ENCODE data around the gene CERS1. TPM values are rescaled to one million over a fixed set of nuclear protein-coding genes. Genes with fewer than 3 reads are reported as not detected.
A peak's percentile ranks its signal among the peaks of the same experiment; 100 is the strongest.

The CERS1 gene
- total RNA-seq, 1 donor from 2014 or later = 10.2 TPM

DNA sequence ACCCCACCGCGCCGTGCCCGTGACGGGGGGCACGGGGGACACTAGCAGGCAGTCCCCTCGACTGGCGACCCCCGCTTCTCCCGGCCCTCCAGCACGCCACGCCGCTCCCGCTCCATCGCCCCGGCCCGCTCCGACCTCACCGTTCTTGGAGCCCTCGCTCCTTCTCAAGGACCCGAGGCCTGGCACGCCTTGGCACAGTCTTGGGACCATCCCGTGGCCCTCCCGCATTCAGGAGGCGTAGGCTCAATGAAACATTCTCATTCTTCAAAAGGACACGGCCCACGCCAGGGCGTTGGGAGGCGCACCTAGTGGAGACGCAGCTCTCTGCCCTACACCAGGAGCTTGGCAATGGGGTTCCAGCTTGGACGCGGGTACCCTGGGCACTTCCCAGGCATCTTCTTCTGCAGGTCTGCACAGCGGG, 473 bp upstream of the CERS1 start:
- H3K4me3 Mint-ChIP-seq (ENCODE audit: unreplicated experiment) = peak overlapping the region; percentile 79
- no peak overlapping the region for H3K27ac Mint-ChIP-seq (ENCODE audit: unreplicated experiment)
- H3K9me3 Mint-ChIP-seq (ENCODE audit: low read depth) = no peaks in the 10 kb centered on the region
- TF ChIP-seq, protein P1, sequence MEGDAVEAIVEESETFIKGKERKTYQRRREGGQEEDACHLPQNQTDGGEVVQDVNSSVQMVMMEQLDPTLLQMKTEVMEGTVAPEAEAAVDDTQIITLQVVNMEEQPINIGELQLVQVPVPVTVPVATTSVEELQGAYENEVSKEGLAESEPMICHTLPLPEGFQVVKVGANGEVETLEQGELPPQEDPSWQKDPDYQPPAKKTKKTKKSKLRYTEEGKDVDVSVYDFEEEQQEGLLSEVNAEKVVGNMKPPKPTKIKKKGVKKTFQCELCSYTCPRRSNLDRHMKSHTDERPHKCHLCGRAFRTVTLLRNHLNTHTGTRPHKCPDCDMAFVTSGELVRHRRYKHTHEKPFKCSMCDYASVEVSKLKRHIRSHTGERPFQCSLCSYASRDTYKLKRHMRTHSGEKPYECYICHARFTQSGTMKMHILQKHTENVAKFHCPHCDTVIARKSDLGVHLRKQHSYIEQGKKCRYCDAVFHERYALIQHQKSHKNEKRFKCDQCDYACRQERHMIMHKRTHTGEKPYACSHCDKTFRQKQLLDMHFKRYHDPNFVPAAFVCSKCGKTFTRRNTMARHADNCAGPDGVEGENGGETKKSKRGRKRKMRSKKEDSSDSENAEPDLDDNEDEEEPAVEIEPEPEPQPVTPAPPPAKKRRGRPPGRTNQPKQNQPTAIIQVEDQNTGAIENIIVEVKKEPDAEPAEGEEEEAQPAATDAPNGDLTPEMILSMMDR (IDR thresholded peaks at IDR 0.05) = peak; percentile 19
- DNase-seq (ENCODE audit: low spot score) = no peak
- H3K4me1 Mint-ChIP-seq (ENCODE audit: low read depth) = peaks cover 3% of the 10 kb centered on the region
- no peaks in the 10 kb centered on the region for H3K27me3 Mint-ChIP-seq (ENCODE audit: low read depth)
- peaks cover 2% of the 10 kb centered on the region for H3K36me3 Mint-ChIP-seq (ENCODE audit: low read depth)

DNA sequence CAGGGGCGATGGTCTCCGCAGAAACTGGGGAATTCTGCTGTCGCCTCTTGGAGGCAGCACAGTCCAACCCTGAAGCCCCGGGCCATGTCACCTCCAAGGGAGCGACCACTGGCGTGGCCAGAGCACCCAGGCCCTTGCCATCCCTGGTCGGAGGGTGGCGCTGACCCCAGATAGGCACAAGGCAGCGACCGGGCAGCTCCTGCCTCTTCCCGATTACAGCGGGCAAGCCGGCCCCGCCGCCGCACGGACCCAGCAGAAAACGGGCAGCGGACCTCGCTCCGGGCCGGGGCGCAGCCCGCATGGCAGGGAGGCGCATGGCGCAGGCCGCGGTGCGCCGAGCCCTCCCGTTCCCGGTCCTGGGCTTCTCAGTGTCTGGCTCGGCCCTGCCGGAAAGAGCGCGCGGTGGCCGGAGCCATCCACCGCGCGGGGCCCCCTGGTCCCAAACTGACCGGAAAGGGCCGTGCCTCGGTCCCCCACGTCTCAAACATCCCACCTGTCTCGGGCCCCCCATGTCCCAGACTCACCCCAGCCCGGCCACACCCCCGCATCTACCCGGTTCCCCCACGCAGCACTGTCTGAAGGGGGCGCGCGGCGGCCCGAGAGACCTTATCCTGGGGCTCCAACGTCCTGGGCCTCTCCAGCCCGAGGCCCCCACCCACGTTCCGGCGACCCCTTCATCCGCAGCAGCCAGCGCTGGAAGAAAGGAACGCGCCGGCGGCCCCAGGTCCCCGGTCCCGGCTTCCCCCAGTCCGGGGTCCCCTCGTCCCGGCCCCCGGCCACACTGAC, 727 bp downstream of the CERS1 start:
- TF ChIP-seq, protein P1 (IDR thresholded peaks at IDR 0.05) = peak; percentile 79
- peaks cover 3% of the 10 kb centered on the region for H3K4me1 Mint-ChIP-seq (ENCODE audit: low read depth)
- H3K36me3 Mint-ChIP-seq (ENCODE audit: low read depth) = no peaks in the 10 kb centered on the region
- H3K27ac Mint-ChIP-seq (ENCODE audit: unreplicated experiment) = no peak overlapping the region
- H3K27me3 Mint-ChIP-seq (ENCODE audit: low read depth) = no peaks in the 10 kb centered on the region
- no peak for DNase-seq (ENCODE audit: low spot score)
- H3K4me3 Mint-ChIP-seq (ENCODE audit: unreplicated experiment) = peak overlapping the region; percentile 84
- H3K9me3 Mint-ChIP-seq (ENCODE audit: low read depth) = no peaks in the 10 kb centered on the region

DNA sequence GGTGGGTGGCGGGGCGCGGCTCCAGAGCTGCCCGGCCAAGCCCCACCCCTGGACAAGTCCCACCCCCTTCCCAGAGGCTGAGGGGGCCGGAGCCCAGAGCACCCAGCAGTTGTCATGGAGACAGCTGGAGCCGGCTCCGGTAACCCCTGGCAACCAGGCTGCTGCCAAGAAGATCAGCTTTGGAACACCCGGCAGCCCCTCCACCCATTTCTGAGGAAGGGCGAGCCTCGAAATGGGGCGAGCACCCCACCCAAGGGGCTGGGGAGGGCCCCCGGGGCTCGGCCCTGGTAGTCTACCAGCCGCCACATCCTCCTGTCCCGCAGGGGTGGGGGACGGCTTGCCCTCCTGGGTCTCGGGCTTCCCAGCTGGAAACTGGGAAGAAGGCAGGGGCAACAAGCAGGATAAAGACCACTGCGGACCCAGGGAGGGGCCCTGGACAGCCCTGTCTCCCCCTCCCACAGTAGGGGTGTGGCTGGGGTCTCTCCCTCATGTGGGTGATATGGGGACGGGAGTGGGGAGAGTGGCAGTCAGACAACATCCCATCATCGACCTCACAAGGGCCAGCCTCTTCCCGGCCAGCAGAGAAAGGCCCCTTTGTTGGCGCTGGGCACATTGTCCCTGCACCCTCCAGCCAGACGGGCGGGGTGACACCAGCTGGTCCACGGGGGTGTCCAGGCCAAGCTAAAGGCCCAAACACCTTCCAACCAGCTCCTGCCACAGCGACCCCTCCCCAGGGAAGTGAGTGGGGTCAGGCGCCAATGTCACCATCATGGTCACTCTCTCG, 1.5 kb downstream of the CERS1 start:
- Mint-ChIP-seq H3K4me3 (ENCODE audit: unreplicated experiment) (peak overlapping the region; percentile 63), H3K9me3 (ENCODE audit: low read depth) (no peaks in the 10 kb centered on the region), H3K4me1 (ENCODE audit: low read depth) (peaks cover 3% of the 10 kb centered on the region), H3K27me3 (ENCODE audit: low read depth) (no peaks in the 10 kb centered on the region), H3K36me3 (ENCODE audit: low read depth) (no peaks in the 10 kb centered on the region), H3K27ac (ENCODE audit: unreplicated experiment) (no peak overlapping the region)
- no peak for DNase-seq (ENCODE audit: low spot score)
- TF ChIP-seq, protein P1 (IDR thresholded peaks at IDR 0.05) = no peak

DNA sequence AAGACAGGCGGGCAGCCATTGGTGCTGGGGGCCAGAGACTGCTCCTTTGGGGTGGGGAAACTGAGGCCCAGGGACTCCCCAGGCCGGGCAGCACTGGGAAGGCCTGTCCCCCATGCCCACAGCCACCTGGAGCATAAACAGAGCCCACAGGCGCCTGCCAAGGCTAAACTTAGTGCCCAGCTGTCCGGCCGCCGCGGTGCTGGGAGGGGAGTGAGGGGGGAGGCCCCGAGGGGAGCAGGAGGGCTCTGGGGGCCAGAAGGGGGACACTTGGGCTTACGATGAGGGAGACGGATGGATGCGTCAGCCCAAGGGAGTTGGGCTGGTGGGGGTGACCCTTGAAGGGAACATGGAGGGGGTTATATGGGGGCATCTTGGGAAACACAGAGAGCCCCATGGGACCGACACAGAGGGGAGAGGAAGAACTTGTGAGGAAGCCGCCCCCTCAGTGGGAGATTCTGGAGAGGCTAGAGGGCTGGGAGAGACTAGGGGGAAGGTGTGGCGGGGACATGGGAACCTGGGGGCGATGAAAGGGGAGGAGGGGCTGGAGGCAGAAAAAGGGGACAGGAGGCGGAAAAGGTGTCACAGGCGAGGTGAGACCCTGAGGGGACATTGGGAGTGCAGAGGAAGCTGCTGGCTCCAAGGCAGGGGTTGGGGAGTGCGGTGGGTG, 2.2 kb downstream of the CERS1 start:
- peaks cover 3% of the 10 kb centered on the region for H3K4me1 Mint-ChIP-seq (ENCODE audit: low read depth)
- DNase-seq (ENCODE audit: low spot score) = no peak
- no peaks in the 10 kb centered on the region for H3K27me3 Mint-ChIP-seq (ENCODE audit: low read depth)
- TF ChIP-seq, protein P1 (IDR thresholded peaks at IDR 0.05) = no peak
- no peak overlapping the region for H3K27ac Mint-ChIP-seq (ENCODE audit: unreplicated experiment)
- no peak overlapping the region for H3K4me3 Mint-ChIP-seq (ENCODE audit: unreplicated experiment)
- H3K36me3 Mint-ChIP-seq (ENCODE audit: low read depth) = no peaks in the 10 kb centered on the region
- H3K9me3 Mint-ChIP-seq (ENCODE audit: low read depth) = no peaks in the 10 kb centered on the region
